Measurements from ENCODE around the gene TMEM31. TPM values are rescaled to one million over a fixed set of nuclear protein-coding genes. Genes with fewer than 3 reads are reported as not detected.

The TMEM31 gene
- total RNA-seq: not detected in 2 replicates

GRCh38 chrX:103710609-103711008, at the start of gene TMEM31:
Gene TMEM31 (plus strand): TSS chrX:103710909. CDS start chrX:103712259, 1,350 bp downstream.
- no peak for TF ChIP-seq CTCF (IDR thresholded peaks at IDR 0.05; ENCODE audit: insufficient read depth, low read length, severe bottlenecking)
- no peak for DNase-seq (ENCODE audit: low read depth)
- H3K36me3 ChIP-seq (ENCODE audit: control insufficient read depth, insufficient read depth, low read length): no peaks in the 10 kb centered on the region
- no peak within 1 kb of the TSS for H3K4me3 ChIP-seq (ENCODE audit: low read depth, low read length)
- FAIRE-seq: no peak
- no peaks in the 10 kb centered on the region for H3K27me3 ChIP-seq (ENCODE audit: control insufficient read depth, insufficient read depth, low read length)

GRCh38 chrX:103663981-103664762, 46.5 kb upstream of the TMEM31 start:
- no peak for DNase-seq (ENCODE audit: low read depth)
- H3K4me3 ChIP-seq (ENCODE audit: low read depth, low read length): no peak overlapping the region
- H3K27me3 ChIP-seq (ENCODE audit: control insufficient read depth, insufficient read depth, low read length): no peaks in the 10 kb centered on the region
- no peaks in the 10 kb centered on the region for H3K36me3 ChIP-seq (ENCODE audit: control insufficient read depth, insufficient read depth, low read length)
- no peak for TF ChIP-seq CTCF (IDR thresholded peaks at IDR 0.05; ENCODE audit: insufficient read depth, low read length, severe bottlenecking)
- no peak for FAIRE-seq

- H3K36me3 ChIP-seq (ENCODE audit: control insufficient read depth, insufficient read depth, low read length): no peaks in the 10 kb centered on the region
- peak; percentile 45 for DNase-seq (ENCODE audit: low read depth)
- no peak overlapping the region for H3K4me3 ChIP-seq (ENCODE audit: low read depth, low read length)
- TF ChIP-seq CTCF (IDR thresholded peaks at IDR 0.05; ENCODE audit: insufficient read depth, low read length, severe bottlenecking): no peak
- FAIRE-seq: peak; percentile 58
- no peaks in the 10 kb centered on the region for H3K27me3 ChIP-seq (ENCODE audit: control insufficient read depth, insufficient read depth, low read length)
Observed at GRCh38 chrX:103666202-103667107, 44.3 kb upstream of the TMEM31 start.

- Histone ChIP-seq H3K4me3 (ENCODE audit: low read depth, low read length) (no peak overlapping the region), H3K27me3 (ENCODE audit: control insufficient read depth, insufficient read depth, low read length) (no peaks in the 10 kb centered on the region), H3K36me3 (ENCODE audit: control insufficient read depth, insufficient read depth, low read length) (no peaks in the 10 kb centered on the region)
- no peak for TF ChIP-seq CTCF (IDR thresholded peaks at IDR 0.05; ENCODE audit: insufficient read depth, low read length, severe bottlenecking)
- peak; percentile 62 for FAIRE-seq
- DNase-seq (ENCODE audit: low read depth): no peak
Observed at GRCh38 chrX:103669745-103670144, 41.0 kb upstream of the TMEM31 start.

GRCh38 chrX:103674531-103675454, 35.9 kb upstream of the TMEM31 start:
- Histone ChIP-seq H3K36me3 (ENCODE audit: control insufficient read depth, insufficient read depth, low read length) (peaks cover 1% of the 10 kb centered on the region), H3K4me3 (ENCODE audit: low read depth, low read length) (no peak overlapping the region), H3K27me3 (ENCODE audit: control insufficient read depth, insufficient read depth, low read length) (no peaks in the 10 kb centered on the region)
- FAIRE-seq (no peak), DNase-seq (ENCODE audit: low read depth) (no peak)
- TF ChIP-seq CTCF (IDR thresholded peaks at IDR 0.05; ENCODE audit: insufficient read depth, low read length, severe bottlenecking): no peak
